Ishikawa (cell line): ENCODE data around the gene FOS.

Experiments used
- CEBPB ChIP-seq: IDR thresholded peaks from 2 replicates; pipeline ENCODE4 v1.6.1; 2012
- CREB1 ChIP-seq: IDR thresholded peaks from 2 replicates; pipeline ENCODE4 v1.6.1; 2012; ENCODE audit warnings: low read depth
- EGR1 ChIP-seq: IDR thresholded peaks from 2 replicates; pipeline ENCODE4 v1.6.1; 2012
- EP300 ChIP-seq: IDR thresholded peaks from 2 replicates; pipeline ENCODE4 v1.6.1; 2012; ENCODE audit warnings: borderline replicate concordance
- FOXM1 ChIP-seq: IDR thresholded peaks from 2 replicates; pipeline ENCODE4 v1.6.1; 2012; ENCODE audit warnings: low read depth, borderline replicate concordance
- NFIC ChIP-seq: IDR thresholded peaks from 2 replicates; pipeline ENCODE4 v1.6.1; 2012
- RAD21 ChIP-seq: IDR thresholded peaks from 2 replicates; pipeline ENCODE4 v1.6.1; 2012; ENCODE audit warnings: low read depth
- TAF1 ChIP-seq: IDR thresholded peaks from 2 replicates; pipeline ENCODE4 v1.6.1; 2012; ENCODE audit warnings: low read depth, mild to moderate bottlenecking
- TCF12 ChIP-seq: IDR thresholded peaks from 2 replicates; pipeline ENCODE4 v1.6.1; 2012; ENCODE audit warnings: low read depth
- TEAD4 ChIP-seq: IDR thresholded peaks from 2 replicates; pipeline ENCODE4 v1.6.1; 2012
- YY1 ChIP-seq: IDR thresholded peaks from 2 replicates; pipeline ENCODE4 v1.6.1; 2012; ENCODE audit warnings: low read depth
- ZBTB7A ChIP-seq: IDR thresholded peaks from 2 replicates; pipeline ENCODE4 v1.6.1; 2012; ENCODE audit warnings: low read depth
- TF ChIP-seq, protein P1 (sequence below): IDR thresholded peaks from 2 replicates; pipeline ENCODE4 v1.6.1; 2012
- TF ChIP-seq, protein P2 (sequence below): IDR thresholded peaks from 2 replicates; pipeline ENCODE4 v1.6.1; 2012
- TF ChIP-seq, protein P3 (sequence below): IDR thresholded peaks from 2 replicates; pipeline ENCODE4 v1.6.1; 2012; ENCODE audit warnings: low read depth, mild to moderate bottlenecking

Gene FOS

DNA sequence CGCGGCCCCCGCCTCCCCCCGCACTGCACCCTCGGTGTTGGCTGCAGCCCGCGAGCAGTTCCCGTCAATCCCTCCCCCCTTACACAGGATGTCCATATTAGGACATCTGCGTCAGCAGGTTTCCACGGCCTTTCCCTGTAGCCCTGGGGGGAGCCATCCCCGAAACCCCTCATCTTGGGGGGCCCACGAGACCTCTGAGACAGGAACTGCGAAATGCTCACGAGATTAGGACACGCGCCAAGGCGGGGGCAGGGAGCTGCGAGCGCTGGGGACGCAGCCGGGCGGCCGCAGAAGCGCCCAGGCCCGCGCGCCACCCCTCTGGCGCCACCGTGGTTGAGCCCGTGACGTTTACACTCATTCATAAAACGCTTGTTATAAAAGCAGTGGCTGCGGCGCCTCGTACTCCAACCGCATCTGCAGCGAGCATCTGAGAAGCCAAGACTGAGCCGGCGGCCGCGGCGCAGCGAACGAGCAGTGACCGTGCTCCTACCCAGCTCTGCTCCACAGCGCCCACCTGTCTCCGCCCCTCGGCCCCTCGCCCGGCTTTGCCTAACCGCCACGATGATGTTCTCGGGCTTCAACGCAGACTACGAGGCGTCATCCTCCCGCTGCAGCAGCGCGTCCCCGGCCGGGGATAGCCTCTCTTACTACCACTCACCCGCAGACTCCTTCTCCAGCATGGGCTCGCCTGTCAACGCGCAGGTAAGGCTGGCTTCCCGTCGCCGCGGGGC lies at the start of gene FOS:
FOS (plus strand) TSS at position 407 of the 731 bp plus-strand sequence; CDS start at position 562, 155 bp downstream.
- TF ChIP-seq EP300: peak; percentile 64; the same call in 1 of the 2 replicates
- peak; percentile 38; the same call in 1 of the 2 replicates for TF ChIP-seq NFIC
- no peak for TF ChIP-seq CEBPB
- peak; percentile 92 for TF ChIP-seq TAF1
- peak; percentile 95 for TF ChIP-seq CREB1
- TF ChIP-seq EGR1: no peak
- TF ChIP-seq, protein P1, sequence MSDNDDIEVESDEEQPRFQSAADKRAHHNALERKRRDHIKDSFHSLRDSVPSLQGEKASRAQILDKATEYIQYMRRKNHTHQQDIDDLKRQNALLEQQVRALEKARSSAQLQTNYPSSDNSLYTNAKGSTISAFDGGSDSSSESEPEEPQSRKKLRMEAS: peak; percentile 68
- no peak for TF ChIP-seq RAD21
- no peak for TF ChIP-seq ZBTB7A
- peak; percentile 36; the same call in 1 of the 2 replicates for TF ChIP-seq TCF12
- TF ChIP-seq YY1: no peak
- no peak for TF ChIP-seq TEAD4
- TF ChIP-seq, protein P2, sequence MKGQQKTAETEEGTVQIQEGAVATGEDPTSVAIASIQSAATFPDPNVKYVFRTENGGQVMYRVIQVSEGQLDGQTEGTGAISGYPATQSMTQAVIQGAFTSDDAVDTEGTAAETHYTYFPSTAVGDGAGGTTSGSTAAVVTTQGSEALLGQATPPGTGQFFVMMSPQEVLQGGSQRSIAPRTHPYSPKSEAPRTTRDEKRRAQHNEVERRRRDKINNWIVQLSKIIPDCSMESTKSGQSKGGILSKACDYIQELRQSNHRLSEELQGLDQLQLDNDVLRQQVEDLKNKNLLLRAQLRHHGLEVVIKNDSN: no peak
- peak; percentile 92 for TF ChIP-seq FOXM1
- TF ChIP-seq, protein P3, sequence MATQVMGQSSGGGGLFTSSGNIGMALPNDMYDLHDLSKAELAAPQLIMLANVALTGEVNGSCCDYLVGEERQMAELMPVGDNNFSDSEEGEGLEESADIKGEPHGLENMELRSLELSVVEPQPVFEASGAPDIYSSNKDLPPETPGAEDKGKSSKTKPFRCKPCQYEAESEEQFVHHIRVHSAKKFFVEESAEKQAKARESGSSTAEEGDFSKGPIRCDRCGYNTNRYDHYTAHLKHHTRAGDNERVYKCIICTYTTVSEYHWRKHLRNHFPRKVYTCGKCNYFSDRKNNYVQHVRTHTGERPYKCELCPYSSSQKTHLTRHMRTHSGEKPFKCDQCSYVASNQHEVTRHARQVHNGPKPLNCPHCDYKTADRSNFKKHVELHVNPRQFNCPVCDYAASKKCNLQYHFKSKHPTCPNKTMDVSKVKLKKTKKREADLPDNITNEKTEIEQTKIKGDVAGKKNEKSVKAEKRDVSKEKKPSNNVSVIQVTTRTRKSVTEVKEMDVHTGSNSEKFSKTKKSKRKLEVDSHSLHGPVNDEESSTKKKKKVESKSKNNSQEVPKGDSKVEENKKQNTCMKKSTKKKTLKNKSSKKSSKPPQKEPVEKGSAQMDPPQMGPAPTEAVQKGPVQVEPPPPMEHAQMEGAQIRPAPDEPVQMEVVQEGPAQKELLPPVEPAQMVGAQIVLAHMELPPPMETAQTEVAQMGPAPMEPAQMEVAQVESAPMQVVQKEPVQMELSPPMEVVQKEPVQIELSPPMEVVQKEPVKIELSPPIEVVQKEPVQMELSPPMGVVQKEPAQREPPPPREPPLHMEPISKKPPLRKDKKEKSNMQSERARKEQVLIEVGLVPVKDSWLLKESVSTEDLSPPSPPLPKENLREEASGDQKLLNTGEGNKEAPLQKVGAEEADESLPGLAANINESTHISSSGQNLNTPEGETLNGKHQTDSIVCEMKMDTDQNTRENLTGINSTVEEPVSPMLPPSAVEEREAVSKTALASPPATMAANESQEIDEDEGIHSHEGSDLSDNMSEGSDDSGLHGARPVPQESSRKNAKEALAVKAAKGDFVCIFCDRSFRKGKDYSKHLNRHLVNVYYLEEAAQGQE: no peak

DNA sequence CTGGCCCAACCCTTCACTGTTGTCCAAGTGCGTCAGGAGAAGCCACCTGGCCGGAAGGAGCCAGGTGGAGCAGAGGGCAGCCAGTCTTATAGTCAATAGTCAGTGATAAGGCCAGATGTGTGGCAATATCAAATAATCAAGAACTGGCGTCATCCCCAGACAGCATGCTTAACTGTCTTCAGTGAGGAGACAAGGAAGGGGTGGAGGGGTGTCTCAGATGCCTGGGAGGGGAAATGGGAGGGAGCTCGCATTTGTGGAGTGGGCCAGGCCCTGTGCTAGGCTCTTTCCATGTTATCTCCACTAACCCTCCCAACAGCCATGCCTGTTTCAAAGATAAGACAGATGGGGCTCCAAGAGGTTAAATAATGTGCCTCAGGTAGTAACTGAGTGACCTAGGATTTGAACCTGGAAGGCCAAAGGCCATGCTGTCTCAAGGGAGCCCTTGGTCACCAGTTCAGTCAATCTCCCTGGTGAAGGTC lies 48.9 kb upstream of the FOS start:
- TF ChIP-seq CREB1 (no peak), FOXM1 (no peak), EP300 (no peak), CEBPB (no peak), TCF12 (no peak), TEAD4 (no peak), ZBTB7A (no peak), NFIC (no peak), RAD21 (no peak), YY1 (no peak), EGR1 (no peak), TAF1 (no peak)
- TF ChIP-seq, protein P2: no peak
- TF ChIP-seq, protein P1: no peak
- TF ChIP-seq, protein P3: no peak

DNA sequence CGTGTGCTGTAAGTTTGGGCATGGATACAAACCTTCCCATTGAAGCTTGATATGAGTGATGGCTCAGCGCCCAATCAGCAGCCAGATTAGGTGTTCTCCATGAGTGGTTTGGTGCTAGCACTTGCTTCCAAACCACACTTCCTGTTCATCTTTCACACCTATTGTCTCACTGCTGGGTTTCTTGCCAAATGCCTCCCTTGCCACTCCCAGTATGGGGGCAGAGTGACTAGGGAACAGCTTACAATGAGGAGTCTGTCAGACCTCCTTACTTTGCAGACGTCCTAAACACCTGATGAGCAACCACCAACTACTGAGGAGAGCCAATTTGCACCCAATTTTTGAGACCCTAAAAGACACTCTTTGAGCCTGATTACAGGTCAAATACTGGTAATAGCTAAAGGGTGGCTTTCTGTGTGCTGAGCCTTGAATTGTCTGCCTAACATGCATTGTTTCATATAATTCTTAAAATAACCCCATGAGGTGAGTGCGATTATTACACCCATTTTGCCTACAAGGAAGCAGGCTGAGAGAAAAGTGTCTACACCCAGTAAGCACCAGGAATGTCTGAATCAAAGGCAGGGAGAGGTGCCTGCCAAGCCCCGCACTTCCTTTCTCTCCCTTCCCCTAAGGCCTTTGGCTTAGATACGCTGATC lies 48.4 kb upstream of the FOS start:
- TF ChIP-seq EGR1: no peak
- TF ChIP-seq CREB1: no peak
- TF ChIP-seq TAF1: no peak
- TF ChIP-seq, protein P3: no peak
- TF ChIP-seq TEAD4: peak; percentile 87
- TF ChIP-seq, protein P2: 0 out of 2 replicates have a peak, but pooled peaks have one; percentile 1
- peak; percentile 69 for TF ChIP-seq EP300
- peak; percentile 48; the same call in 1 of the 2 replicates for TF ChIP-seq CEBPB
- TF ChIP-seq FOXM1: peak; percentile 41
- peak; percentile 21 for TF ChIP-seq RAD21
- no peak for TF ChIP-seq ZBTB7A
- peak; percentile 94 for TF ChIP-seq NFIC
- TF ChIP-seq, protein P1: peak; percentile 85
- peak; percentile 63 for TF ChIP-seq YY1
- TF ChIP-seq TCF12: peak; percentile 69; the same call in 1 of the 2 replicates
